Transverse colon (tissue), 4 donors: ENCODE data around the gene TECPR2.

Experiments used
- POLR2AphosphoS5 ChIP-seq, 3 donors: sonication (generic); formaldehyde crosslinking; IDR thresholded peaks; one replicate each; pipeline ENCODE4 v1.6.1; 2016; ENCODE audit warnings: antibody characterized with exemption in 3 of 3
- TF ChIP-seq, protein P1 (sequence below), 5 experiments: fragments of 200-600 bp in 3 of 5; fragments of 450-650 bp in 2 of 5; sonication (generic) in 3 of 5; IDR thresholded peaks; 1 replicate in 2 of 5; 2 replicates in 3 of 5; pipeline ENCODE4 v1.5.1; 2016 to 2017; ENCODE audit warnings: antibody characterized with exemption in 5 of 5, inconsistent platforms in 3 of 5, mild to moderate bottlenecking in 2 of 5, moderate library complexity in 1 of 5

DNA sequence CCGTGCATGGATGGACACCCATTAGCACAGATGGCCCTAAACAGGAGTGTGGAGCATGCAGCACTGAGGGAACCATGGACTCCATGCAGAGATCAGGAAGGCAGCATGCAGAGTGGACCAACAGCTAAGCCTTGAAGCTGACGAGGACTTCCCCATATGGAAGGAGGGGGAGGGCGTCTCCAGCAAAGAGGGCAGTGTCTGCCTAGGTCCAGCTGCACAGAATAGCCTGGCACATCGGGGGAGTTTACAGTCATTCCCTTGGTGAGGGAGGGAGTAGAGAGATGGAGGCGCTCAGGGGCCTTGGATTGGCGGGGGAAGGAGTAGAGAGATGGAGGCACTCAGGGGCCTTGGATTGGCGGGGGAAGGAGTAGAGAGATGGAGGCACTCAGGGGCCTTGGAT, 82.3 kb downstream of the TECPR2 start:
- no peak for TF ChIP-seq POLR2AphosphoS5 (IDR thresholded peaks at IDR 0.05)
- TF ChIP-seq, protein P1, sequence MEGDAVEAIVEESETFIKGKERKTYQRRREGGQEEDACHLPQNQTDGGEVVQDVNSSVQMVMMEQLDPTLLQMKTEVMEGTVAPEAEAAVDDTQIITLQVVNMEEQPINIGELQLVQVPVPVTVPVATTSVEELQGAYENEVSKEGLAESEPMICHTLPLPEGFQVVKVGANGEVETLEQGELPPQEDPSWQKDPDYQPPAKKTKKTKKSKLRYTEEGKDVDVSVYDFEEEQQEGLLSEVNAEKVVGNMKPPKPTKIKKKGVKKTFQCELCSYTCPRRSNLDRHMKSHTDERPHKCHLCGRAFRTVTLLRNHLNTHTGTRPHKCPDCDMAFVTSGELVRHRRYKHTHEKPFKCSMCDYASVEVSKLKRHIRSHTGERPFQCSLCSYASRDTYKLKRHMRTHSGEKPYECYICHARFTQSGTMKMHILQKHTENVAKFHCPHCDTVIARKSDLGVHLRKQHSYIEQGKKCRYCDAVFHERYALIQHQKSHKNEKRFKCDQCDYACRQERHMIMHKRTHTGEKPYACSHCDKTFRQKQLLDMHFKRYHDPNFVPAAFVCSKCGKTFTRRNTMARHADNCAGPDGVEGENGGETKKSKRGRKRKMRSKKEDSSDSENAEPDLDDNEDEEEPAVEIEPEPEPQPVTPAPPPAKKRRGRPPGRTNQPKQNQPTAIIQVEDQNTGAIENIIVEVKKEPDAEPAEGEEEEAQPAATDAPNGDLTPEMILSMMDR (IDR thresholded peaks at IDR 0.05) = no peak
